HG03196 (cell line): ENCODE results near the gene PTBP2.
"Not testable (repeated sequence)": the region's sequence is repeated elsewhere in the genome, so short reads cannot be mapped to it uniquely, and the experiment has no call there.

ENCODE experiments used
- ATAC-seq: cut with Tn5 transposase; IDR thresholded peaks from one replicate; pipeline ENCODE4 v1.9.1; 2021; ENCODE audit not compliant: unreplicated experiment

Gene PTBP2

GRCh38 chr1:96730574-96731298 is 9.2 kb downstream of the PTBP2 start:
- no peak for ATAC-seq

- no peak for ATAC-seq
Observed at GRCh38 chr1:96741335-96741734, 19.8 kb downstream of the PTBP2 start.

- no peak for ATAC-seq
Observed at GRCh38 chr1:96746440-96747420, 25.1 kb downstream of the PTBP2 start.

- no peak for ATAC-seq
Observed at GRCh38 chr1:96747565-96747964, 26.0 kb downstream of the PTBP2 start.

- no peak for ATAC-seq
Observed at GRCh38 chr1:96748078-96748477, 26.5 kb downstream of the PTBP2 start.

- no peak for ATAC-seq
Observed at GRCh38 chr1:96749618-96750017, 28.0 kb downstream of the PTBP2 start.

GRCh38 chr1:96752394-96752793 is 30.8 kb downstream of the PTBP2 start:
- no peak for ATAC-seq

GRCh38 chr1:96756789-96757188 is 35.2 kb downstream of the PTBP2 start:
- ATAC-seq: no peak

GRCh38 chr1:96762586-96762985 is 41.0 kb downstream of the PTBP2 start:
- not testable (repeated sequence) for ATAC-seq

GRCh38 chr1:96763514-96763913 is 41.9 kb downstream of the PTBP2 start:
- ATAC-seq: no peak

GRCh38 chr1:96764469-96764868 is 42.9 kb downstream of the PTBP2 start:
- ATAC-seq: no peak

GRCh38 chr1:96771847-96772246 is 50.3 kb downstream of the PTBP2 start:
- no peak for ATAC-seq

- ATAC-seq: no peak
Observed at GRCh38 chr1:96772349-96772748, 50.8 kb downstream of the PTBP2 start.

- no peak for ATAC-seq
Observed at GRCh38 chr1:96772972-96773371, 51.4 kb downstream of the PTBP2 start.

- ATAC-seq: no peak
Observed at GRCh38 chr1:96782206-96782605, 60.6 kb downstream of the PTBP2 start.

GRCh38 chr1:96782856-96783255 is 61.3 kb downstream of the PTBP2 start:
- ATAC-seq: no peak

- ATAC-seq: no peak
Observed at GRCh38 chr1:96790599-96790998, 69.0 kb downstream of the PTBP2 start.

GRCh38 chr1:96792220-96792619 is 70.6 kb downstream of the PTBP2 start:
- no peak for ATAC-seq

GRCh38 chr1:96801696-96802095 is 80.1 kb downstream of the PTBP2 start:
- not testable (repeated sequence) for ATAC-seq

- no peak for ATAC-seq
Observed at GRCh38 chr1:96804648-96805047, 83.1 kb downstream of the PTBP2 start.

GRCh38 chr1:96808191-96808590 is 86.6 kb downstream of the PTBP2 start:
- ATAC-seq: no peak

GRCh38 chr1:96815914-96816313 is 94.3 kb downstream of the PTBP2 start:
- ATAC-seq: no peak
